ENCODE data around the gene DAAM2. TPM values are rescaled to one million over a fixed set of nuclear protein-coding genes. Genes with fewer than 3 reads are reported as not detected.

Gene DAAM2
- total RNA-seq = 1.8 and 5.2 TPM in 2 replicates

DNA sequence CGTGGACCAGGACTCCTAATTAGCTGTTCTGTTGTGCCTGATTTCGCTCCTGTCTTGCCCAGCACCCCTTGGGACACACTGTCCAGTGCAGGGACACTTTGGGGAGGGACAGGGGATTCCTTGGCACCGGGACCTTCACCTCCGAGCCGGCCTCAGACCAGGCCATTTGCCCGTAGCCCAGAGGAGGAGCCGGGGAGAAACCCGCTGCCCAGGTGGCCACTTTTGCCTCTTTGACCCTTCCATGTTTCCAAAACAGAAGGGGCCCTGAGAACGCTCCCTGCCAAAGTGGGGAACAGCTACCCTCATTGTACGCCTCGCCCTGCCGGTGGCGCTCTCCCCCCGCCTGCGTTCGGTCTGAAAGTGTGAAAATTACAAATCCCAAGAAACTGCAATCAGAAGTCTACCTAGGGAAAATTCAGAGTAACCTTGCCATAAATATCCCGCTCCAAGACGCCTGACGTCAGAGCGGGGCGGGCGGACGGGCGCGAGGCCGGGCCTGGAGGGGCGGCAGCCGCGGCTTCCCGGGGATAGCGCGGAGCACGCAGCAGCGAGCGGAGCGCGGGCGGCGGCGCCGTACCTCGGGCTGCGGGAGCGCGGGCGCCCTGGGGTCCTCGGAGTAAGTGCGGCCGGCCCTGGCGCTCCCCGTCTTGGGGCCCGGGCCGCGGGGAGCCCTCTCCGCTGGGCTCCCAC is at the start of gene DAAM2:
Gene DAAM2 (plus strand): TSS at position 527 of the 690 bp plus-strand sequence. CDS start 63,927 bp downstream, outside the sequence.

DNA sequence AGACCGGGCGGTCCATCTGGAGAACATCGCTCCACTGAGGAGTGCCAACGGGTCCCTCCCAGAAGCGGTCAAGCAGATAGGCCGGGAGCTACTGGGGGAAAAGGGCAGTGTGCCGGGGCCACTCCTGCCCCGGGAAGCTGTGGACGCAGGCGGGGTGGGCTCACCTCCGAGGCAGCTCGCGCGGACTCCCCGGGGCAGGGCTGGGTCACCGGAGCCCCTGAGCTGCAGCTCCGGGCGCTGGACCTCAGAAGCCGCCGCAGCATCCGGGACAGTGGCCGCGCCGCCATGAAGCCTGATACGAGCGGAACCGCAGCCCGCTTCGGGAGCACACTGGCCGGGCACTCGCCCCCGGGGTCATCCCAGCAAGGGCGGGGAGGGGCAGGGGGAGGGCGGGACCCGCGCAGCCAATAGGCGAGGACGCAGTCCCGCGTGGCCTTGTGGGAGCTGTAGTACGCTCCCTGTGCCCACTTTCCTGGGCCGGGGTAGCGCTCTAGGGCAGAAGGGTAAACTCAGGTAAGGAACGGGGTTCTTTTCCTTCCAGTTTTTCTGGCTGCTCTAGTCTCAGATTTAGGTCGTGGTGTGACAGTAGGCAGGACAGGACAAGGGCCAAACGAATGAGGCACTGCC is 142.1 kb downstream of the DAAM2 start, which contains the start of gene MOCS1:
Gene MOCS1 (minus strand): TSS at position 332 of the 627 bp plus-strand sequence. CDS start 45 bp downstream, at position 287.

Other genes starting within 250 kb of the DAAM2 start
- gene KIF6, start 67.0 kb upstream of the DAAM2 start, total RNA-seq = 0.16 and 1.3 TPM in 2 replicates
- 10.9 and 13.6 TPM in 2 replicates for gene MOCS1, start 142.1 kb downstream of the DAAM2 start, total RNA-seq